Vagina (tissue), 2 donors: ENCODE data around the gene DPP10.

ENCODE experiments used
- CTCF ChIP-seq, 3 experiments: fragments of 450-650 bp in 2 of 3; fragments of 200-600 bp in 1 of 3; sonication (generic) in 1 of 3; IDR thresholded peaks; one replicate each; pipeline ENCODE4 v1.5.1; 2017 to 2019; ENCODE audit warnings: antibody characterized with exemption in 3 of 3, mild to moderate bottlenecking in 2 of 3, moderate library complexity in 2 of 3
- POLR2AphosphoS5 ChIP-seq, 2 donors: sonication (generic); formaldehyde crosslinking; IDR thresholded peaks; one replicate each; pipeline ENCODE4 v1.9.0; 2017; ENCODE audit warnings: antibody characterized with exemption in 2 of 2, mild to moderate bottlenecking in 2 of 2, low read depth in 1 of 2; ENCODE audit not compliant: insufficient read depth in 1 of 2

DNA sequence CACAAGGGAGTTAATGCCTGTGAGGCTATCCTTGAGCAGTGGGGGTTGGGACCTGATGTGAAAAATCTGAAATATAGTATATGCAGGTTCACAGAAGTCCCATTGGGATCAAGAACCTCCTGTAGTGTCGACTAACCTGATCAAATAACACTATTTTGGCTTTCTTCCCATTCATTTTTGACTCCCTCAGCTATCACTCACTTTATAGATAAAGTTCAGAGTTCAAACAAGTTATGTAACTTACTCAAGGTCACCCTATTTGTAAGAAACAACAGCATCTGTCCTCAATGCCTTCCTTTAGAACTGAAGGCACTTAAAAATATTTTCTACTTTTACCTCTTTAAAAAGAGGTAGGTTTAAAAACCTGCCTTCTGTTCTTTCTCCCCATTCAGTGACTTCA is 341.6 kb downstream of the DPP10 start:
- TF ChIP-seq POLR2AphosphoS5 (IDR thresholded peaks at IDR 0.05; ENCODE audit: insufficient read depth in 1 of 2, low read depth in 1 of 2): no peak
- no peak for TF ChIP-seq CTCF (IDR thresholded peaks at IDR 0.05)
